ENCODE results near the gene FCRLB.

DNA sequence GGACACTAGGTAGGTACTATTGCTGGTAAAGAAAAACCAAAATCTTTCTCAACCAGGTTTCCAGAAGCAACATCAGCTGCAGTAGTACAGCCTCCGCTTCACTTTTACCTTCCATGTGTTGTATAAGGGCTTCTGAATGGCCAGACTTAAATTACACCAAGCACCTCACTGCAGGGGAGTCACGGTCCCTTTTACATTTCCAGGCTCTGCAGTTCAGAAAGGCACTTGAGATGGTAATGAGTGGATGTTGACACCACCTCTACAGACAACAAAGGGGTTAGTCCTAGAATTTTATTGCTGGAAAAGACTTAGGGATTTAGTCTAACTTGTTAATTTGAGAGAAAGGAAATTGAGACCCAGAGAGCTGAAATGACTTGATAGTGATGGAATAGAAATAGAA, 16.3 kb downstream of the FCRLB start:
- TF ChIP-seq, protein P1, sequence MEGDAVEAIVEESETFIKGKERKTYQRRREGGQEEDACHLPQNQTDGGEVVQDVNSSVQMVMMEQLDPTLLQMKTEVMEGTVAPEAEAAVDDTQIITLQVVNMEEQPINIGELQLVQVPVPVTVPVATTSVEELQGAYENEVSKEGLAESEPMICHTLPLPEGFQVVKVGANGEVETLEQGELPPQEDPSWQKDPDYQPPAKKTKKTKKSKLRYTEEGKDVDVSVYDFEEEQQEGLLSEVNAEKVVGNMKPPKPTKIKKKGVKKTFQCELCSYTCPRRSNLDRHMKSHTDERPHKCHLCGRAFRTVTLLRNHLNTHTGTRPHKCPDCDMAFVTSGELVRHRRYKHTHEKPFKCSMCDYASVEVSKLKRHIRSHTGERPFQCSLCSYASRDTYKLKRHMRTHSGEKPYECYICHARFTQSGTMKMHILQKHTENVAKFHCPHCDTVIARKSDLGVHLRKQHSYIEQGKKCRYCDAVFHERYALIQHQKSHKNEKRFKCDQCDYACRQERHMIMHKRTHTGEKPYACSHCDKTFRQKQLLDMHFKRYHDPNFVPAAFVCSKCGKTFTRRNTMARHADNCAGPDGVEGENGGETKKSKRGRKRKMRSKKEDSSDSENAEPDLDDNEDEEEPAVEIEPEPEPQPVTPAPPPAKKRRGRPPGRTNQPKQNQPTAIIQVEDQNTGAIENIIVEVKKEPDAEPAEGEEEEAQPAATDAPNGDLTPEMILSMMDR (conservative IDR thresholded peaks at IDR 0.05): no peak
- no peak for TF ChIP-seq ZFX (IDR thresholded peaks at IDR 0.05)
